SK-N-SH treated with all-trans-retinoic acid at 6 μM for 48 hours (cell line): ENCODE results near the gene WIPI1.
"Not testable (repeated sequence)": the region's sequence is repeated elsewhere in the genome, so short reads cannot be mapped to it uniquely, and the experiment has no call there.

Experiments used
- ATAC-seq: fragments of 200-7000 bp; cut with Tn5 transposase; 3 replicates; pipeline ENCODE4 v1.9.1; 2020; ENCODE audit warnings: mild to moderate bottlenecking, moderate library complexity
- ARNTL ChIP-seq: fragments of 450-650 bp; formaldehyde crosslinking; IDR thresholded peaks from 2 replicates; pipeline ENCODE4 v1.5.0; 2020; ENCODE audit warnings: low read depth, mild to moderate bottlenecking, moderate library complexity, borderline replicate concordance
- BACH2 ChIP-seq: fragments of 250-450 bp; sonication (Bioruptor Pico); IDR thresholded peaks from 2 replicates; pipeline ENCODE4 v1.9.0; 2021; ENCODE audit warnings: mild to moderate bottlenecking, borderline replicate concordance
- ESRRG ChIP-seq: fragments of 250-450 bp; sonication (Bioruptor Pico); IDR thresholded peaks from 2 replicates; pipeline ENCODE4 v1.6.1; 2021; ENCODE audit warnings: mild to moderate bottlenecking
- GLIS3 ChIP-seq: fragments of 250-450 bp; sonication (Bioruptor Pico); IDR thresholded peaks from 2 replicates; pipeline ENCODE4 v1.5.0; 2020; ENCODE audit warnings: mild to moderate bottlenecking, moderate library complexity
- OSR1 ChIP-seq: fragments of 250-450 bp; sonication (Bioruptor Pico); IDR thresholded peaks from 2 replicates; pipeline ENCODE4 v1.8.0; 2022; ENCODE audit warnings: moderate library complexity, mild to moderate bottlenecking, inconsistent platforms
- PPARA ChIP-seq: fragments of 250-450 bp; sonication (Bioruptor Pico); IDR thresholded peaks from 2 replicates; pipeline ENCODE4 v1.5.0; 2020; ENCODE audit warnings: mild to moderate bottlenecking, borderline replicate concordance
- SNAI2 ChIP-seq: fragments of 250-450 bp; sonication (Bioruptor Pico); IDR thresholded peaks from 2 replicates; pipeline ENCODE4 v1.5.0; 2020; ENCODE audit warnings: mild to moderate bottlenecking, moderate library complexity
- TCF4 ChIP-seq: fragments of 250-450 bp; sonication (Bioruptor Pico); IDR thresholded peaks from 2 replicates; pipeline ENCODE4 v1.8.0; 2021; ENCODE audit warnings: mild to moderate bottlenecking, moderate library complexity, borderline replicate concordance
- TOX ChIP-seq: fragments of 250-450 bp; sonication (Bioruptor Pico); IDR thresholded peaks from 2 replicates; pipeline ENCODE4 v1.8.0; 2021; ENCODE audit warnings: mild to moderate bottlenecking, moderate library complexity, borderline replicate concordance
- ZC3H10 ChIP-seq: fragments of 250-450 bp; sonication (Bioruptor Pico); IDR thresholded peaks from 2 replicates; pipeline ENCODE4 v1.5.1; 2021; ENCODE audit warnings: mild to moderate bottlenecking, moderate library complexity
- ZFP3 ChIP-seq: fragments of 250-450 bp; sonication (Bioruptor Pico); IDR thresholded peaks from 2 replicates; pipeline ENCODE4 v1.5.0; 2020; ENCODE audit warnings: mild to moderate bottlenecking, moderate library complexity
- ZFP30 ChIP-seq: fragments of 450-650 bp; formaldehyde crosslinking; IDR thresholded peaks from 2 replicates; pipeline ENCODE4 v1.5.0; 2022; ENCODE audit warnings: mild to moderate bottlenecking, moderate library complexity
- ZNF565 ChIP-seq: fragments of 450-650 bp; formaldehyde crosslinking; conservative IDR thresholded peaks from 2 replicates; pipeline ENCODE4 v1.5.0; 2020; ENCODE audit warnings: low read depth, mild to moderate bottlenecking, moderate library complexity
- ZNF70 ChIP-seq: fragments of 450-650 bp; formaldehyde crosslinking; IDR thresholded peaks from 2 replicates; pipeline ENCODE4 v1.5.0; 2020; ENCODE audit warnings: mild to moderate bottlenecking, moderate library complexity
- TF ChIP-seq, protein P1 (sequence below): fragments of 250-450 bp; sonication (Bioruptor Pico); IDR thresholded peaks from 2 replicates; pipeline ENCODE4 v1.5.0; 2020; ENCODE audit warnings: mild to moderate bottlenecking, moderate library complexity
- TF ChIP-seq, protein P2 (sequence below): fragments of 250-450 bp; sonication (Bioruptor Pico); IDR thresholded peaks from 2 replicates; pipeline ENCODE4 v1.5.1; 2021; ENCODE audit warnings: mild to moderate bottlenecking, moderate library complexity
- TF ChIP-seq, protein P3 (sequence below): fragments of 250-450 bp; sonication (Bioruptor Pico); IDR thresholded peaks from 2 replicates; pipeline ENCODE4 v1.5.1; 2020; ENCODE audit warnings: low read depth, mild to moderate bottlenecking, moderate library complexity

WIPI1 gene

DNA sequence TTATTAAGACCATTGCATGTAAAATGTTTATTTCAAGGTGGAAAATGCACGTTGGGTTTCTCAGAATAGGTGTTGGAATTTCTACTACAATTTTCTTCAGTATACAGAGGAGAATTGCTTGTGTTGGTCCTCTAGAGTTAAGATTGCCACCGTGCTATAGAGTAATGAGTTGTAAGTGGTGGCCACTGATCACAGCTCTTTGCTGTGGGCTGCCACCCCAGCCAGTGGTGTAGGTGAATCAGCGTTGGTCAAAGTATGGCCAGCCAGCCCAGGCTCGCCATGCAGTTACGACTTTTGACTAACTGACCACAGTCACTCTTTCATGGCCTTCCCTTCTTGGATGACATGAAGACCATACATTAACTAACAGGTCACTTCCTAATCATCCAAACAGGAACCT lies 42.3 kb upstream of the WIPI1 start:
- ATAC-seq, result no peak
- TF ChIP-seq ZFP30 (CRISPR knock-in tag), result no peak
- TF ChIP-seq ZNF565, result no peak
- no peak for TF ChIP-seq GLIS3 (CRISPR knock-in tag)
- no peak for TF ChIP-seq ESRRG

DNA sequence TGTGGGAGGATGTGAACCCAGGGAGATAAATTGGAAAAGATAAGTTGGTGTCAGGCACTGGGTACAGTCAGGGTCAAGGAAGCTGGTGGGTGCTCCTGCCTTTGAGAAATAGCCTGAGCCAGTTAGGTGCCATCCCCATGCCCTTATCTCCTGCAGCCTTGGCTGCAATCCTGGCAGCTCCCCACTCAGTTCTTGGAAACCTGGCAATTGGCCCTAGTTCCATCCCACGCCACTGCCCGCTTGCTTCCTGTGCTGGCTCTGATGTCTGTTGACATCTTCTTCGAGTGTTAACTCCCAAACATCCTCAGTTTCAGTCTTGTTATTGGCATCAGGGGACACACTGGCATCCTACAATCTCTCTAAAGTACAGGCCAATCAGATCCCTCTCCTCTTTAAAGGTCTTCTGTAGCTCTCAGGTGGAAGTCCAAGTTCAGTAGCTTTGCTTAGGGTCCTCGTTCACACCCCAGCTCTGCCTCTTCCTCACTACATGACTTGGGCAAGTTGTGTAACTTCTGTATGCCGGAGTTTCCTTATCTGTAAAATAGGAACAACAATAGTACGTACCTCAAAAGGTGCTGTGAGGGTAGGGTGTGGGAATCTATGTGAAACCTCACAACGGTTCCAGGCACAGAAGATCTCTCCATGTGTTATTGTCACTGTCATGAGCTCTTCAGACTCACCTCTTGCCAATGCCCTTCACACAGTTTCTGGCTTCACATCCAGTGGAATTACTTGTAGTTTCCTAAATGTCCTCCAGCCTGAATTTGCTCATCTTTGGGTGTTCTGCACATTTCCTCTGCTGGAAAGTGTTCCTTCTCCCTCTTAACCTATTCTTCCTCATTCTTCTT lies 41.4 kb upstream of the WIPI1 start:
- peak; percentile 21; the same call in 2 of the 3 replicates for ATAC-seq

DNA sequence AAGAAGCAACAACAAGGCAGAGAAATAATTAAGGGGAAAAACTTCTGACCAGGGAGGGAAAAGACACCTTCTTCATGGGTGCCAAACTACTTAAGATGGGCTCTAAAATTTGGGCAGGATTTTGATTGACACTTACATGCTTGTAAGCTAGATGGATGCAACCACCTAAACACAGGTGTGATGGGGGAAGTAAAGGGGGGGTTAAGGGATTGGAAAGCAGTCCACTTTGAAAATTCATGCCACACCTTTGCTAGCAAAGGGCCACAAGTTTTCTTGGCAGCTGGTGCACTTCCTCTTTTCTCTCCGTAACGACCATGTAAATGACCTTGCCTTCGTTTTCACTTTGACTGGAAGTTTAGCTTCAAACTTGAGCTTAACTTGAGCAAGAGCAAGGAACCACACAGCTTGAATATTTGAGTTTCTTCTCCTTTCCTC lies 40.6 kb upstream of the WIPI1 start:
- no peak for TF ChIP-seq ZFP30 (CRISPR knock-in tag)
- no peak for TF ChIP-seq ARNTL (CRISPR knock-in tag)
- no peak for TF ChIP-seq ZNF70
- TF ChIP-seq, protein P1, sequence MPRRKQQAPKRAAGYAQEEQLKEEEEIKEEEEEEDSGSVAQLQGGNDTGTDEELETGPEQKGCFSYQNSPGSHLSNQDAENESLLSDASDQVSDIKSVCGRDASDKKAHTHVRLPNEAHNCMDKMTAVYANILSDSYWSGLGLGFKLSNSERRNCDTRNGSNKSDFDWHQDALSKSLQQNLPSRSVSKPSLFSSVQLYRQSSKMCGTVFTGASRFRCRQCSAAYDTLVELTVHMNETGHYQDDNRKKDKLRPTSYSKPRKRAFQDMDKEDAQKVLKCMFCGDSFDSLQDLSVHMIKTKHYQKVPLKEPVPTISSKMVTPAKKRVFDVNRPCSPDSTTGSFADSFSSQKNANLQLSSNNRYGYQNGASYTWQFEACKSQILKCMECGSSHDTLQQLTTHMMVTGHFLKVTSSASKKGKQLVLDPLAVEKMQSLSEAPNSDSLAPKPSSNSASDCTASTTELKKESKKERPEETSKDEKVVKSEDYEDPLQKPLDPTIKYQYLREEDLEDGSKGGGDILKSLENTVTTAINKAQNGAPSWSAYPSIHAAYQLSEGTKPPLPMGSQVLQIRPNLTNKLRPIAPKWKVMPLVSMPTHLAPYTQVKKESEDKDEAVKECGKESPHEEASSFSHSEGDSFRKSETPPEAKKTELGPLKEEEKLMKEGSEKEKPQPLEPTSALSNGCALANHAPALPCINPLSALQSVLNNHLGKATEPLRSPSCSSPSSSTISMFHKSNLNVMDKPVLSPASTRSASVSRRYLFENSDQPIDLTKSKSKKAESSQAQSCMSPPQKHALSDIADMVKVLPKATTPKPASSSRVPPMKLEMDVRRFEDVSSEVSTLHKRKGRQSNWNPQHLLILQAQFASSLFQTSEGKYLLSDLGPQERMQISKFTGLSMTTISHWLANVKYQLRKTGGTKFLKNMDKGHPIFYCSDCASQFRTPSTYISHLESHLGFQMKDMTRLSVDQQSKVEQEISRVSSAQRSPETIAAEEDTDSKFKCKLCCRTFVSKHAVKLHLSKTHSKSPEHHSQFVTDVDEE (CRISPR knock-in tag), result no peak
- no peak for TF ChIP-seq PPARA (CRISPR knock-in tag)
- no peak for TF ChIP-seq TCF4 (CRISPR knock-in tag)
- TF ChIP-seq BACH2, result no peak
- ATAC-seq, result no peak

More for the DNA sequence above, 41.4 kb upstream of the WIPI1 start:
- TF ChIP-seq OSR1 (CRISPR knock-in tag), result no peak
- TF ChIP-seq ZC3H10 (CRISPR knock-in tag), result no peak
- TF ChIP-seq, protein P2, sequence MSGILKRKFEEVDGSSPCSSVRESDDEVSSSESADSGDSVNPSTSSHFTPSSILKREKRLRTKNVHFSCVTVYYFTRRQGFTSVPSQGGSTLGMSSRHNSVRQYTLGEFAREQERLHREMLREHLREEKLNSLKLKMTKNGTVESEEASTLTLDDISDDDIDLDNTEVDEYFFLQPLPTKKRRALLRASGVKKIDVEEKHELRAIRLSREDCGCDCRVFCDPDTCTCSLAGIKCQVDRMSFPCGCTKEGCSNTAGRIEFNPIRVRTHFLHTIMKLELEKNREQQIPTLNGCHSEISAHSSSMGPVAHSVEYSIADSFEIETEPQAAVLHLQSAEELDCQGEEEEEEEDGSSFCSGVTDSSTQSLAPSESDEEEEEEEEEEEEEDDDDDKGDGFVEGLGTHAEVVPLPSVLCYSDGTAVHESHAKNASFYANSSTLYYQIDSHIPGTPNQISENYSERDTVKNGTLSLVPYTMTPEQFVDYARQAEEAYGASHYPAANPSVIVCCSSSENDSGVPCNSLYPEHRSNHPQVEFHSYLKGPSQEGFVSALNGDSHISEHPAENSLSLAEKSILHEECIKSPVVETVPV (CRISPR knock-in tag), result no peak
- no peak for TF ChIP-seq ZNF565
- TF ChIP-seq, protein P1 (CRISPR knock-in tag), result no peak
- no peak for TF ChIP-seq GLIS3 (CRISPR knock-in tag)
- no peak for TF ChIP-seq ZFP3 (CRISPR knock-in tag)
- no peak for TF ChIP-seq ZFP30 (CRISPR knock-in tag)
- TF ChIP-seq ZNF70, result no peak
- TF ChIP-seq TOX (CRISPR knock-in tag), result no peak
- no peak for TF ChIP-seq BACH2
- no peak for TF ChIP-seq SNAI2 (CRISPR knock-in tag)
- TF ChIP-seq TCF4 (CRISPR knock-in tag), result no peak

DNA sequence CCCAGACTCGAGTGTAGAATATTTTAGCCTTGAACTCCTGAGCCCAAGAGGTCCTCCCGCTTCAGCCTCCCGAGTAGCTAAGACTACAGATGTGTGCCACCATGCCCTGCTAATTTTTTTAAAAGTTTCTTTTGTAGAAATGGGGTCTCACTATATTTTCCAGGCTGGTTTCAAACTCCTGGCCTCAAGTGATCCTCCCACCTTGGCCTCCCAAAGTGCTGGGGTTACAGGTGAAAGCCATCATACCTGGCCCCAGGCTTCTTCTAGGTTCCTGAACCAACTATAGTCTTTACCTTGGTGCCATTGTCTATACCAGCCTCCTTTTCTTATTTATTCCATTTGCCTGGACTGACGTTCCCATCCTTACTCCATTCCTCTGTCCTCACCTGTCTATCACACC lies 37.8 kb upstream of the WIPI1 start:
- TF ChIP-seq GLIS3 (CRISPR knock-in tag) (no peak), SNAI2 (CRISPR knock-in tag) (no peak), ARNTL (CRISPR knock-in tag) (no peak), TOX (CRISPR knock-in tag) (no peak)
- TF ChIP-seq, protein P1 (CRISPR knock-in tag), result no peak
- TF ChIP-seq, protein P3, sequence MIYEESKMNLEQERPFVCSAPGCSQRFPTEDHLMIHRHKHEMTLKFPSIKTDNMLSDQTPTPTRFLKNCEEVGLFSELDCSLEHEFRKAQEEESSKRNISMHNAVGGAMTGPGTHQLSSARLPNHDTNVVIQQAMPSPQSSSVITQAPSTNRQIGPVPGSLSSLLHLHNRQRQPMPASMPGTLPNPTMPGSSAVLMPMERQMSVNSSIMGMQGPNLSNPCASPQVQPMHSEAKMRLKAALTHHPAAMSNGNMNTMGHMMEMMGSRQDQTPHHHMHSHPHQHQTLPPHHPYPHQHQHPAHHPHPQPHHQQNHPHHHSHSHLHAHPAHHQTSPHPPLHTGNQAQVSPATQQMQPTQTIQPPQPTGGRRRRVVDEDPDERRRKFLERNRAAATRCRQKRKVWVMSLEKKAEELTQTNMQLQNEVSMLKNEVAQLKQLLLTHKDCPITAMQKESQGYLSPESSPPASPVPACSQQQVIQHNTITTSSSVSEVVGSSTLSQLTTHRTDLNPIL (CRISPR knock-in tag), result no peak
- peak; percentile 15; the same call in 2 of the 3 replicates for ATAC-seq

DNA sequence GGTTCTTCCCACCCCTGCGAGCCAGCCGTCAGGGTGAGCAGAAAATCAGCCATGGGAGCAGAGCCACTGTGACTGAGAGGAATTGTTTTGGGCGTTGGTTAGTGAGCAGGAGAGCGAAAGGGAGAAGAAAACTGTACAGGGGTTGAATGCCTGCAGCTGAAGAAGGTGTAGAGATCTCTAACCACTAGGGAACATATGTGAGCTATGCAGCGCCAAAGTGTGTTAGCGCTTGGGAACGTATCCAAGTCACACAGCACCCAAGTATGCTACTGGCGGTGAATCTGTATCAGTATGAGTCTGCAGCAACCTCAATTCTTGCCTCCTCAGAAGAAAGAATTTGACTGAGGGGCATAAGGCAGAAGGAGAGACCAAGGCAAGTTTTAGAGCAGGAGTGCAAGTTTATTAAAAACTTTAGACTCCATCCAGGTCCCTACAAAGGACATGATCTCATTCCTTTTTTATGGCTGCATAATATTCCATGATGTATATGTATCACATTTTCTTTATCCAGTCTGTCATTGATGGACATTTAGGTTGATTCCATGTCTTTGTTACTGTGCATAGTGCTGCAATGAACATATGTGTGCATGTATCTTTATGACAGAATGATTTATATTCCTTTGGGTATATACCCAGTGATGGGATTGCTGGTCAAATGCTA lies 35.2 kb upstream of the WIPI1 start:
- not testable (repeated sequence) for ATAC-seq
